GM23338 (cell line): ENCODE measurements around the gene FOXR2. TPM values are rescaled to one million over a fixed set of nuclear protein-coding genes. Genes with fewer than 3 reads are reported as not detected.

Source experiments
- ATAC-seq: fragments of 200-7000 bp; cut with Tn5 transposase; 3 replicates; pipeline ENCODE4 v1.9.1; 2020
- DNase-seq: peaks from one replicate; pipeline ENCODE4 v3.0.0-alpha.2; 2015; ENCODE audit warnings: low spot score
- H2AFZ ChIP-seq: fragments of 200-600 bp; sonication (generic); 2 replicates; pipeline ENCODE4 v1.8.0; 2016; ENCODE audit warnings: antibody characterized with exemption, mild to moderate bottlenecking, moderate library complexity
- H3F3A ChIP-seq: fragments of 200-600 bp; sonication (generic); replicated peaks from 2 replicates; pipeline ENCODE4 v1.8.0; 2017; ENCODE audit warnings: antibody characterized with exemption, mixed run types, low read depth
- H3K27ac ChIP-seq: fragments of 200-600 bp; sonication (generic); 2 replicates; pipeline ENCODE4 v1.6.1; 2016; ENCODE audit warnings: low read depth
- H3K27me3 ChIP-seq: fragments of 200-600 bp; sonication (generic); 2 replicates; pipeline ENCODE4 v1.8.0; 2016; ENCODE audit warnings: mild to moderate bottlenecking, mixed run types, moderate library complexity; ENCODE audit not compliant: insufficient read depth
- H3K36me3 ChIP-seq: fragments of 200-600 bp; sonication (generic); 2 replicates; pipeline ENCODE4 v1.8.0; 2016; ENCODE audit warnings: mild to moderate bottlenecking; ENCODE audit not compliant: insufficient read depth
- H3K4me1 ChIP-seq: fragments of 200-600 bp; sonication (generic); 2 replicates; pipeline ENCODE4 v1.8.0; 2016; ENCODE audit warnings: mild to moderate bottlenecking, moderate library complexity; ENCODE audit not compliant: insufficient read depth
- H3K4me2 ChIP-seq: fragments of 200-600 bp; sonication (generic); 2 replicates; pipeline ENCODE4 v1.7.1; 2017; ENCODE audit warnings: mixed run types
- H3K4me3 ChIP-seq: fragments of 200-600 bp; sonication (generic); 2 replicates; pipeline ENCODE4 v1.6.1; 2016; ENCODE audit warnings: mixed run types
- H3K79me2 ChIP-seq: fragments of 200-600 bp; sonication (generic); replicated peaks from 2 replicates; pipeline ENCODE4 v1.8.0; 2017; ENCODE audit warnings: mild to moderate bottlenecking; ENCODE audit not compliant: insufficient read depth
- H3K9me2 ChIP-seq: fragments of 200-600 bp; sonication (generic); 2 replicates; pipeline ENCODE4 v1.8.0; 2017; ENCODE audit not compliant: insufficient read depth
- H4K20me1 ChIP-seq: fragments of 200-600 bp; sonication (generic); replicated peaks from 2 replicates; pipeline ENCODE4 v1.8.0; 2017; ENCODE audit warnings: mild to moderate bottlenecking; ENCODE audit not compliant: insufficient read depth
- H3K27ac Mint-ChIP-seq: 2 replicates; pipeline ENCODE4 v1.8.0; 2020; ENCODE audit warnings: inconsistent platforms, mild to moderate bottlenecking, moderate library complexity, mixed read lengths
- H3K27me3 Mint-ChIP-seq: 3 replicates; pipeline ENCODE4 v1.8.0; 2022; ENCODE audit warnings: low read depth, mild to moderate bottlenecking, moderate library complexity, mixed read lengths, inconsistent platforms; ENCODE audit not compliant: insufficient read depth, poor library complexity
- H3K36me3 Mint-ChIP-seq: 3 replicates; pipeline ENCODE4 v1.8.0; 2021; ENCODE audit warnings: low read depth, mild to moderate bottlenecking, inconsistent platforms, moderate library complexity, mixed read lengths
- H3K4me1 Mint-ChIP-seq: 3 replicates; pipeline ENCODE4 v1.8.0; 2020; ENCODE audit warnings: mild to moderate bottlenecking, inconsistent platforms, mixed read lengths
- H3K4me3 Mint-ChIP-seq: 3 replicates; pipeline ENCODE4 v1.8.0; 2021; ENCODE audit warnings: moderate library complexity, mild to moderate bottlenecking, inconsistent platforms, mixed read lengths
- H3K9me3 Mint-ChIP-seq: 3 replicates; pipeline ENCODE4 v1.8.0; 2020; ENCODE audit warnings: moderate library complexity, mild to moderate bottlenecking, inconsistent platforms, mixed read lengths
- CREB1 ChIP-seq: fragments of 250-450 bp; sonication (Bioruptor Pico); IDR thresholded peaks from 2 replicates; pipeline ENCODE4 v1.5.0; 2020; ENCODE audit warnings: low read depth, mild to moderate bottlenecking, moderate library complexity
- EZH2 ChIP-seq: fragments of 200-600 bp; sonication (generic); IDR thresholded peaks from one replicate; pipeline ENCODE4 v1.8.0; 2017; ENCODE audit warnings: antibody characterized with exemption, mild to moderate bottlenecking, low read depth; ENCODE audit not compliant: unreplicated experiment
- JUNB ChIP-seq: IDR thresholded peaks from one replicate; pipeline ENCODE4 v1.6.1; 2016; ENCODE audit warnings: antibody characterized with exemption; ENCODE audit not compliant: unreplicated experiment
- NANOG ChIP-seq: IDR thresholded peaks from 2 replicates; pipeline ENCODE4 v1.6.1; 2016; ENCODE audit warnings: antibody characterized with exemption, borderline replicate concordance
- STAT1 ChIP-seq: IDR thresholded peaks from one replicate; pipeline ENCODE4 v1.6.1; 2016; ENCODE audit warnings: antibody characterized with exemption; ENCODE audit not compliant: unreplicated experiment
- ZNF331 ChIP-seq: fragments of 250-450 bp; sonication (Bioruptor Pico); IDR thresholded peaks from 2 replicates; pipeline ENCODE4 v1.5.0; 2020; ENCODE audit warnings: low read depth, mild to moderate bottlenecking, moderate library complexity
- polyA plus RNA-seq: library from polyadenylated mRNA; unstranded; fragments of >200 nt; fragmentation: Nextera tagmentation; extraction: Ambion mirVana; gene quantifications from 2 replicates; pipeline ENCODE4 v1.2.1, GENCODE V29; 2016
- total RNA-seq: library from RNA; depleted of rRNA; stranded (reverse); fragments of >200 nt; shearing (Covaris generic); gene quantifications from 2 replicates; pipeline ENCODE4 v1.2.3, GENCODE V29; 2014
- TF ChIP-seq, protein P1 (sequence below): IDR thresholded peaks from 2 replicates; pipeline ENCODE4 v1.6.1; 2016; ENCODE audit warnings: antibody characterized with exemption
- TF ChIP-seq, protein P2 (sequence below): IDR thresholded peaks from one replicate; pipeline ENCODE4 v1.6.1; 2018; ENCODE audit warnings: antibody characterized with exemption; ENCODE audit not compliant: unreplicated experiment
- TF ChIP-seq, protein P3 (sequence below), 2 experiments: fragments of 200-600 bp in 1 of 2; sonication (generic) in 1 of 2; conservative IDR thresholded peaks; 2 replicates each; pipeline versions ENCODE4 v1.5.1 to v1.6.1; 2016 to 2017; ENCODE audit warnings: antibody characterized with exemption in 2 of 2, low read depth in 2 of 2, mild to moderate bottlenecking in 2 of 2, moderate library complexity in 1 of 2
- TF ChIP-seq, protein P4 (sequence below): fragments of 250-450 bp; sonication (Bioruptor Pico); IDR thresholded peaks from 2 replicates; pipeline ENCODE4 v1.5.0; 2020; ENCODE audit warnings: mild to moderate bottlenecking, moderate library complexity

Gene FOXR2
- total and polyA plus RNA-seq, 2 experiments from 2014 or later: not detected

DNA sequence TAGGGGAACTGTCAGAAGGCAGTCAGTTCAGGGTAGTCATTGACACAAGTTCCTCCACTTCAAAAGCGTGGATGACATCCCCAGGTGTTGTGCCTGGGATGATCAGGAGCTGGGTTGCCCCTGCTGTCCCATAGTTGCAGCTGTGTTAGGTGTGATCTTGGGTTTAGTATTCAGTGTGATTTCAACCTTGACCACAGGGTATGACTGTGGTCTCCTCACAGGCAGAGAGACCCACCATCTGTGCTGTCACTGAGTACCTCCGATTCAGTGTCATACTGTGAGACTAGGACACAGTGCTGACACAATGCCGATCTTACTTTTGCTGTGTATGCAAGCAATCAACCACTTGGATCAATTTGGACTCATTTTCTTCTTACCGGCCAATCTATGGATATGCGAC lies 25.2 kb downstream of the FOXR2 start:
- no peaks in the 10 kb centered on the region for H3K4me1 Mint-ChIP-seq
- DNase-seq (no peak), ATAC-seq (no peak)
- H3K27ac Mint-ChIP-seq: no peak overlapping the region
- Histone ChIP-seq H3K4me2 (no peak overlapping the region), H3K9me2 (no peaks in the 10 kb centered on the region), H3K27me3 (no peaks in the 10 kb centered on the region), H3K36me3 (no peaks in the 10 kb centered on the region), H2AFZ (no peak overlapping the region), H3K27ac (no peak overlapping the region), H3K79me2 (no peaks in the 10 kb centered on the region), H3K4me3 (no peak overlapping the region), H4K20me1 (no peaks in the 10 kb centered on the region), H3K4me1 (no peaks in the 10 kb centered on the region), H3F3A (no peaks in the 10 kb centered on the region)
- H3K27me3 Mint-ChIP-seq: peaks cover 1% of the 10 kb centered on the region
- H3K36me3 Mint-ChIP-seq: peaks cover 7% of the 10 kb centered on the region; the same call in 2 of the 3 replicates
- peaks cover 68% of the 10 kb centered on the region for H3K9me3 Mint-ChIP-seq
- TF ChIP-seq EZH2 (no peak), STAT1 (no peak), CREB1 (no peak), NANOG (no peak), JUNB (no peak)
- TF ChIP-seq, protein P1, sequence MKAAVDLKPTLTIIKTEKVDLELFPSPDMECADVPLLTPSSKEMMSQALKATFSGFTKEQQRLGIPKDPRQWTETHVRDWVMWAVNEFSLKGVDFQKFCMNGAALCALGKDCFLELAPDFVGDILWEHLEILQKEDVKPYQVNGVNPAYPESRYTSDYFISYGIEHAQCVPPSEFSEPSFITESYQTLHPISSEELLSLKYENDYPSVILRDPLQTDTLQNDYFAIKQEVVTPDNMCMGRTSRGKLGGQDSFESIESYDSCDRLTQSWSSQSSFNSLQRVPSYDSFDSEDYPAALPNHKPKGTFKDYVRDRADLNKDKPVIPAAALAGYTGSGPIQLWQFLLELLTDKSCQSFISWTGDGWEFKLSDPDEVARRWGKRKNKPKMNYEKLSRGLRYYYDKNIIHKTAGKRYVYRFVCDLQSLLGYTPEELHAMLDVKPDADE: no peak
- TF ChIP-seq, protein P2, sequence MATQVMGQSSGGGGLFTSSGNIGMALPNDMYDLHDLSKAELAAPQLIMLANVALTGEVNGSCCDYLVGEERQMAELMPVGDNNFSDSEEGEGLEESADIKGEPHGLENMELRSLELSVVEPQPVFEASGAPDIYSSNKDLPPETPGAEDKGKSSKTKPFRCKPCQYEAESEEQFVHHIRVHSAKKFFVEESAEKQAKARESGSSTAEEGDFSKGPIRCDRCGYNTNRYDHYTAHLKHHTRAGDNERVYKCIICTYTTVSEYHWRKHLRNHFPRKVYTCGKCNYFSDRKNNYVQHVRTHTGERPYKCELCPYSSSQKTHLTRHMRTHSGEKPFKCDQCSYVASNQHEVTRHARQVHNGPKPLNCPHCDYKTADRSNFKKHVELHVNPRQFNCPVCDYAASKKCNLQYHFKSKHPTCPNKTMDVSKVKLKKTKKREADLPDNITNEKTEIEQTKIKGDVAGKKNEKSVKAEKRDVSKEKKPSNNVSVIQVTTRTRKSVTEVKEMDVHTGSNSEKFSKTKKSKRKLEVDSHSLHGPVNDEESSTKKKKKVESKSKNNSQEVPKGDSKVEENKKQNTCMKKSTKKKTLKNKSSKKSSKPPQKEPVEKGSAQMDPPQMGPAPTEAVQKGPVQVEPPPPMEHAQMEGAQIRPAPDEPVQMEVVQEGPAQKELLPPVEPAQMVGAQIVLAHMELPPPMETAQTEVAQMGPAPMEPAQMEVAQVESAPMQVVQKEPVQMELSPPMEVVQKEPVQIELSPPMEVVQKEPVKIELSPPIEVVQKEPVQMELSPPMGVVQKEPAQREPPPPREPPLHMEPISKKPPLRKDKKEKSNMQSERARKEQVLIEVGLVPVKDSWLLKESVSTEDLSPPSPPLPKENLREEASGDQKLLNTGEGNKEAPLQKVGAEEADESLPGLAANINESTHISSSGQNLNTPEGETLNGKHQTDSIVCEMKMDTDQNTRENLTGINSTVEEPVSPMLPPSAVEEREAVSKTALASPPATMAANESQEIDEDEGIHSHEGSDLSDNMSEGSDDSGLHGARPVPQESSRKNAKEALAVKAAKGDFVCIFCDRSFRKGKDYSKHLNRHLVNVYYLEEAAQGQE: no peak
- H3K4me3 Mint-ChIP-seq: no peak overlapping the region

DNA sequence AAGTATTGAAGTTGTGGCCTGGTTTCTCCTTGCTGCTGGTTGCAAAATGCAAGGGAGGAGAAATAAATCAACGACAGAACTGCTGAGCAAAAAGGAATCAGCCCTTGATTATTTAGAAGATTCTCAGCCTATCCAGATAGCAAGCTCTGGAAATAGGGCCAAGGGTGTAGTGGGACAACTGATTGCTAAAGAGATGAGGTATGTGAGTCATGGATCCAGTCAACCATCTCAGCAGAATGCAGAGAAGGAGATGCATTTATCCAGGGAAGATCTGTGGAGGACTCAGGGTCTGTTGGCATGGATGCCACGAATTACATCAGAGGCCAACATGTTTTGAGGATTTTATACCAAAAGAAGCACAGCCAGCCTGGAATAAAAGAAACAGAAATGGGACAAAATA lies 36.7 kb downstream of the FOXR2 start:
- Mint-ChIP-seq H3K36me3 (peaks cover 4% of the 10 kb centered on the region; the same call in 1 of the 3 replicates), H3K4me3 (no peak overlapping the region), H3K27me3 (peaks cover 3% of the 10 kb centered on the region), H3K4me1 (no peaks in the 10 kb centered on the region), H3K9me3 (peaks cover 73% of the 10 kb centered on the region), H3K27ac (no peak overlapping the region)
- Histone ChIP-seq H3K27me3 (no peaks in the 10 kb centered on the region), H3K4me1 (no peaks in the 10 kb centered on the region), H2AFZ (no peak overlapping the region), H3K9me2 (no peaks in the 10 kb centered on the region), H3K4me2 (no peak overlapping the region), H4K20me1 (no peaks in the 10 kb centered on the region), H3K27ac (no peak overlapping the region), H3K79me2 (no peaks in the 10 kb centered on the region), H3K36me3 (no peaks in the 10 kb centered on the region), H3F3A (no peaks in the 10 kb centered on the region), H3K4me3 (no peak overlapping the region)
- DNase-seq (no peak), ATAC-seq (no peak)
- TF ChIP-seq ZNF331 (CRISPR knock-in tag): no peak
- no peak for TF ChIP-seq STAT1
- TF ChIP-seq CREB1: no peak
- TF ChIP-seq, protein P3, sequence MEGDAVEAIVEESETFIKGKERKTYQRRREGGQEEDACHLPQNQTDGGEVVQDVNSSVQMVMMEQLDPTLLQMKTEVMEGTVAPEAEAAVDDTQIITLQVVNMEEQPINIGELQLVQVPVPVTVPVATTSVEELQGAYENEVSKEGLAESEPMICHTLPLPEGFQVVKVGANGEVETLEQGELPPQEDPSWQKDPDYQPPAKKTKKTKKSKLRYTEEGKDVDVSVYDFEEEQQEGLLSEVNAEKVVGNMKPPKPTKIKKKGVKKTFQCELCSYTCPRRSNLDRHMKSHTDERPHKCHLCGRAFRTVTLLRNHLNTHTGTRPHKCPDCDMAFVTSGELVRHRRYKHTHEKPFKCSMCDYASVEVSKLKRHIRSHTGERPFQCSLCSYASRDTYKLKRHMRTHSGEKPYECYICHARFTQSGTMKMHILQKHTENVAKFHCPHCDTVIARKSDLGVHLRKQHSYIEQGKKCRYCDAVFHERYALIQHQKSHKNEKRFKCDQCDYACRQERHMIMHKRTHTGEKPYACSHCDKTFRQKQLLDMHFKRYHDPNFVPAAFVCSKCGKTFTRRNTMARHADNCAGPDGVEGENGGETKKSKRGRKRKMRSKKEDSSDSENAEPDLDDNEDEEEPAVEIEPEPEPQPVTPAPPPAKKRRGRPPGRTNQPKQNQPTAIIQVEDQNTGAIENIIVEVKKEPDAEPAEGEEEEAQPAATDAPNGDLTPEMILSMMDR (conservative IDR thresholded peaks at IDR 0.05; ENCODE audit: low read depth in 2 of 2): no peak
- TF ChIP-seq, protein P4, sequence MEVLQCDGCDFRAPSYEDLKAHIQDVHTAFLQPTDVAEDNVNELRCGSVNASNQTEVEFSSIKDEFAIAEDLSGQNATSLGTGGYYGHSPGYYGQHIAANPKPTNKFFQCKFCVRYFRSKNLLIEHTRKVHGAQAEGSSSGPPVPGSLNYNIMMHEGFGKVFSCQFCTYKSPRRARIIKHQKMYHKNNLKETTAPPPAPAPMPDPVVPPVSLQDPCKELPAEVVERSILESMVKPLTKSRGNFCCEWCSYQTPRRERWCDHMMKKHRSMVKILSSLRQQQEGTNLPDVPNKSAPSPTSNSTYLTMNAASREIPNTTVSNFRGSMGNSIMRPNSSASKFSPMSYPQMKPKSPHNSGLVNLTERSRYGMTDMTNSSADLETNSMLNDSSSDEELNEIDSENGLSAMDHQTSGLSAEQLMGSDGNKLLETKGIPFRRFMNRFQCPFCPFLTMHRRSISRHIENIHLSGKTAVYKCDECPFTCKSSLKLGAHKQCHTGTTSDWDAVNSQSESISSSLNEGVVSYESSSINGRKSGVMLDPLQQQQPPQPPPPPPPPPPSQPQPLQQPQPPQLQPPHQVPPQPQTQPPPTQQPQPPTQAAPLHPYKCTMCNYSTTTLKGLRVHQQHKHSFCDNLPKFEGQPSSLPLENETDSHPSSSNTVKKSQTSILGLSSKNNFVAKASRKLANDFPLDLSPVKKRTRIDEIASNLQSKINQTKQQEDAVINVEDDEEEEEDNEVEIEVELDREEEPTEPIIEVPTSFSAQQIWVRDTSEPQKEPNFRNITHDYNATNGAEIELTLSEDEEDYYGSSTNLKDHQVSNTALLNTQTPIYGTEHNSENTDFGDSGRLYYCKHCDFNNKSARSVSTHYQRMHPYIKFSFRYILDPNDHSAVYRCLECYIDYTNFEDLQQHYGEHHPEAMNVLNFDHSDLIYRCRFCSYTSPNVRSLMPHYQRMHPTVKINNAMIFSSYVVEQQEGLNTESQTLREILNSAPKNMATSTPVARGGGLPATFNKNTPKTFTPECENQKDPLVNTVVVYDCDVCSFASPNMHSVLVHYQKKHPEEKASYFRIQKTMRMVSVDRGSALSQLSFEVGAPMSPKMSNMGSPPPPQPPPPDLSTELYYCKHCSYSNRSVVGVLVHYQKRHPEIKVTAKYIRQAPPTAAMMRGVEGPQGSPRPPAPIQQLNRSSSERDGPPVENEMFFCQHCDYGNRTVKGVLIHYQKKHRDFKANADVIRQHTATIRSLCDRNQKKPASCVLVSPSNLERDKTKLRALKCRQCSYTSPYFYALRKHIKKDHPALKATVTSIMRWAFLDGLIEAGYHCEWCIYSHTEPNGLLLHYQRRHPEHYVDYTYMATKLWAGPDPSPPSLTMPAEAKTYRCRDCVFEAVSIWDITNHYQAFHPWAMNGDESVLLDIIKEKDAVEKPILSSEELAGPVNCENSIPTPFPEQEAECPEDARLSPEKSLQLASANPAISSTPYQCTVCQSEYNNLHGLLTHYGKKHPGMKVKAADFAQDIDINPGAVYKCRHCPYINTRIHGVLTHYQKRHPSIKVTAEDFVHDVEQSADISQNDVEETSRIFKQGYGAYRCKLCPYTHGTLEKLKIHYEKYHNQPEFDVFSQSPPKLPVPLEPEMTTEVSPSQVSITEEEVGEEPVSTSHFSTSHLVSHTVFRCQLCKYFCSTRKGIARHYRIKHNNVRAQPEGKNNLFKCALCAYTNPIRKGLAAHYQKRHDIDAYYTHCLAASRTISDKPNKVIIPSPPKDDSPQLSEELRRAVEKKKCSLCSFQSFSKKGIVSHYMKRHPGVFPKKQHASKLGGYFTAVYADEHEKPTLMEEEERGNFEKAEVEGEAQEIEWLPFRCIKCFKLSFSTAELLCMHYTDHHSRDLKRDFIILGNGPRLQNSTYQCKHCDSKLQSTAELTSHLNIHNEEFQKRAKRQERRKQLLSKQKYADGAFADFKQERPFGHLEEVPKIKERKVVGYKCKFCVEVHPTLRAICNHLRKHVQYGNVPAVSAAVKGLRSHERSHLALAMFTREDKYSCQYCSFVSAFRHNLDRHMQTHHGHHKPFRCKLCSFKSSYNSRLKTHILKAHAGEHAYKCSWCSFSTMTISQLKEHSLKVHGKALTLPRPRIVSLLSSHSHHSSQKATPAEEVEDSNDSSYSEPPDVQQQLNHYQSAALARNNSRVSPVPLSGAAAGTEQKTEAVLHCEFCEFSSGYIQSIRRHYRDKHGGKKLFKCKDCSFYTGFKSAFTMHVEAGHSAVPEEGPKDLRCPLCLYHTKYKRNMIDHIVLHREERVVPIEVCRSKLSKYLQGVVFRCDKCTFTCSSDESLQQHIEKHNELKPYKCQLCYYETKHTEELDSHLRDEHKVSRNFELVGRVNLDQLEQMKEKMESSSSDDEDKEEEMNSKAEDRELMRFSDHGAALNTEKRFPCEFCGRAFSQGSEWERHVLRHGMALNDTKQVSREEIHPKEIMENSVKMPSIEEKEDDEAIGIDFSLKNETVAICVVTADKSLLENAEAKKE (CRISPR knock-in tag): no peak
